Stimulated activated CD8-positive, alpha-beta memory T cell treated with anti-CD3 and anti-CD28 coated beads, Interleukin-7, amount 100 ng/mL, for 48 hours (primary cell): ENCODE measurements around the gene LIF.

Experiments
- DNase-seq, 2 donors: peaks; one replicate each; pipeline ENCODE4 v3.0.0-alpha.2; 2020; ENCODE audit warnings: low read depth in 1 of 2; ENCODE audit errors: extremely low read depth in 1 of 2

Gene LIF

GRCh38 chr22:30195245-30196140, 51.1 kb downstream of the LIF start:
- no peak for DNase-seq

GRCh38 chr22:30193031-30193775, 53.4 kb downstream of the LIF start:
- DNase-seq, result no peak

GRCh38 chr22:30192427-30192826, 54.1 kb downstream of the LIF start:
- DNase-seq, result no peak

- DNase-seq, result no peak
Measured at GRCh38 chr22:30191040-30191701, 55.4 kb downstream of the LIF start.

- DNase-seq, result no peak
Measured at GRCh38 chr22:30190574-30190973, 56.0 kb downstream of the LIF start.
